ENCODE data around the gene SETD2.

GRCh38 chr3:47008851-47009224 is 155.1 kb downstream of the SETD2 start:
- TF ChIP-seq CTCF (conservative IDR thresholded peaks at IDR 0.05), result no peak
- TF ChIP-seq EZH2 (IDR thresholded peaks at IDR 0.05; ENCODE audit: low read depth), result no peak

Data from PC-9 (cell line).